HepG2 (cell line): Measurements from ENCODE around the gene PAN2. TPM values are rescaled to one million over a fixed set of nuclear protein-coding genes. Genes with fewer than 3 reads are reported as not detected.

Experiments used
- CBFB ChIP-seq: sonication (generic); formaldehyde crosslinking; IDR thresholded peaks from 2 replicates; pipeline ENCODE4 v1.4.0; 2020; ENCODE audit warnings: missing genetic modification reagents
- DDIT3 ChIP-seq: sonication (generic); formaldehyde crosslinking; IDR thresholded peaks from 2 replicates; pipeline ENCODE4 v1.4.0; 2020; ENCODE audit warnings: mild to moderate bottlenecking, missing genetic modification reagents
- ISX ChIP-seq: sonication (generic); formaldehyde crosslinking; conservative IDR thresholded peaks from 2 replicates; pipeline ENCODE4 v1.5.0; 2020; ENCODE audit warnings: missing genetic modification reagents
- JDP2 ChIP-seq: sonication (generic); formaldehyde crosslinking; IDR thresholded peaks from 2 replicates; pipeline ENCODE4 v1.8.1; 2022; ENCODE audit warnings: missing genetic modification reagents, borderline replicate concordance
- ZKSCAN8 ChIP-seq: IDR thresholded peaks from 2 replicates; pipeline ENCODE4 v1.6.1; 2016; ENCODE audit warnings: borderline replicate concordance, missing genetic modification reagents, missing compliant biosample characterization
- ZNF407 ChIP-seq: sonication (generic); formaldehyde crosslinking; IDR thresholded peaks from one replicate; pipeline ENCODE4 v1.5.1; 2020; ENCODE audit warnings: mild to moderate bottlenecking, missing genetic modification reagents; ENCODE audit errors: not compliant biosample characterization
- polyA plus RNA-seq, 8 experiments: library from polyadenylated mRNA; depleted of rRNA in 3 of 8; stranded (reverse) in 7 of 8; unstranded in 1 of 8; fragments of >200 nt; fragmentation: Illumina TruSeq in 4 of 8; extraction: Trizol in 4 of 8; gene quantifications; 2 replicates each; pipeline versions ENCODE4 v1.2.1 to v1.2.3, GENCODE V29; 2011 to 2016; ENCODE audit warnings: low read depth in 4 of 8, missing spikeins in 1 of 8, mixed read lengths in 1 of 8; ENCODE audit not compliant: insufficient read depth in 1 of 8
- total RNA-seq, 5 experiments: library from RNA; depleted of rRNA; stranded (reverse); fragments of >200 nt; fragmentation: Illumina TruSeq; extraction: Trizol; gene quantifications; 2 replicates each; pipeline ENCODE4 v1.2.3, GENCODE V29; 2016; ENCODE audit warnings: low read depth in 1 of 5
- TF ChIP-seq, protein P1 (sequence below): sonication (generic); formaldehyde crosslinking; conservative IDR thresholded peaks from 2 replicates; pipeline ENCODE4 v1.4.0; 2020; ENCODE audit warnings: missing genetic modification reagents
- TF ChIP-seq, protein P2 (sequence below): sonication (generic); formaldehyde crosslinking; IDR thresholded peaks from 2 replicates; pipeline ENCODE4 v1.5.1; 2020; ENCODE audit warnings: missing genetic modification reagents, mild to moderate bottlenecking, borderline replicate concordance
- TF ChIP-seq, protein P3 (sequence below): sonication (generic); formaldehyde crosslinking; IDR thresholded peaks from 2 replicates; pipeline ENCODE4 v1.4.0; 2020; ENCODE audit warnings: missing genetic modification reagents, borderline replicate concordance

PAN2 gene
- total and polyA plus RNA-seq, 2 of the 13 experiments (the other 11 are each of a cell fraction or from before 2014, with no cell fraction given): 27.2 to 61.1 TPM

DNA sequence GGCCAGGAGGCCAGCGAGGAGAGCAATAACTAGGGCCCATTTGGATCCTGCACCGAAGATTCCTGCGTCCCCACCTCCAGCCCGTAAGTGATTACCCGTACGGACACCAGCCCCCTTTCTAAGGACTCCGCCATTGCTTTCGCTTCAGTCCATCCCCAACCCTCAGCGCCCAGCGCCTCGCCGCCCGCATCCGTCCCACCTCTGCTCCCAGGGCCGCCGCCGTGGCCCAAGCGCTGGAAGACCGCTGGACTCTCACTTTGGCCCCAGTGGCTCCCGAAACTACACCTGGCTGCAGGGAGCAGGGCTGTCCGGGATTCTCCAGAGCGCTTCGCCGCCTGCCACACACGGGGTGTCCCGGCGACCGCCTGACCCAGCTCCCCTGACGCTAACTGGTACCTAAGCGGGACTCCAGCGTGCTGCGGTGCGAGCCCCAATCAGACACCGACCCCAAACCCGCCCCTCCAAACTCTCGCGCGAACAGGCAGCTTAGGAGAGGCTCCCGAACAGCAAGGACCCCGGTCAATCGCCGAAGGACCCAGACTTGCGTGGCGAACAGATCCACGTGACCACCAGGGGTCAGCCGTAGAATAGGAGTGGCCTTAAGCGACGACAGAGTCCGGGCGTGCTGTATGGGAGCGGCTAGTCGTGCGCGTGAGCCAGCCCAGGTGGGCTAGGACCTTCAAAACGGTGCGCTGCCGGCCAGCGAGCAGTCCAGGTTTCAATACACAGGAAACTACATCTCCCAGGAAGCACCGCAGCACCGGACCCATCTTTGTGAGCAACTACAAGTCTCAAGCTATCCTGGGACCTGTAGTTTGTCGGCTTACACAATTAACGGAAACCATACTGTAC, 18.0 kb downstream of the PAN2 start, which contains the start of gene CNPY2 (continued):
- TF ChIP-seq, protein P1, sequence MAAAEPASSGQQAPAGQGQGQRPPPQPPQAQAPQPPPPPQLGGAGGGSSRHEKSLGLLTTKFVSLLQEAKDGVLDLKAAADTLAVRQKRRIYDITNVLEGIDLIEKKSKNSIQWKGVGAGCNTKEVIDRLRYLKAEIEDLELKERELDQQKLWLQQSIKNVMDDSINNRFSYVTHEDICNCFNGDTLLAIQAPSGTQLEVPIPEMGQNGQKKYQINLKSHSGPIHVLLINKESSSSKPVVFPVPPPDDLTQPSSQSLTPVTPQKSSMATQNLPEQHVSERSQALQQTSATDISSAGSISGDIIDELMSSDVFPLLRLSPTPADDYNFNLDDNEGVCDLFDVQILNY (CRISPR knock-in tag): no peak; the same call in 1 of the 2 replicates
- TF ChIP-seq DDIT3 (CRISPR knock-in tag): no peak
- TF ChIP-seq, protein P2, sequence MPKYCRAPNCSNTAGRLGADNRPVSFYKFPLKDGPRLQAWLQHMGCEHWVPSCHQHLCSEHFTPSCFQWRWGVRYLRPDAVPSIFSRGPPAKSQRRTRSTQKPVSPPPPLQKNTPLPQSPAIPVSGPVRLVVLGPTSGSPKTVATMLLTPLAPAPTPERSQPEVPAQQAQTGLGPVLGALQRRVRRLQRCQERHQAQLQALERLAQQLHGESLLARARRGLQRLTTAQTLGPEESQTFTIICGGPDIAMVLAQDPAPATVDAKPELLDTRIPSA (CRISPR knock-in tag): peak; percentile 80; the same call in 1 of the 2 replicates
- TF ChIP-seq ISX: 0 out of 2 replicates have a peak, but pooled peaks have one; percentile 78
- TF ChIP-seq, protein P3, sequence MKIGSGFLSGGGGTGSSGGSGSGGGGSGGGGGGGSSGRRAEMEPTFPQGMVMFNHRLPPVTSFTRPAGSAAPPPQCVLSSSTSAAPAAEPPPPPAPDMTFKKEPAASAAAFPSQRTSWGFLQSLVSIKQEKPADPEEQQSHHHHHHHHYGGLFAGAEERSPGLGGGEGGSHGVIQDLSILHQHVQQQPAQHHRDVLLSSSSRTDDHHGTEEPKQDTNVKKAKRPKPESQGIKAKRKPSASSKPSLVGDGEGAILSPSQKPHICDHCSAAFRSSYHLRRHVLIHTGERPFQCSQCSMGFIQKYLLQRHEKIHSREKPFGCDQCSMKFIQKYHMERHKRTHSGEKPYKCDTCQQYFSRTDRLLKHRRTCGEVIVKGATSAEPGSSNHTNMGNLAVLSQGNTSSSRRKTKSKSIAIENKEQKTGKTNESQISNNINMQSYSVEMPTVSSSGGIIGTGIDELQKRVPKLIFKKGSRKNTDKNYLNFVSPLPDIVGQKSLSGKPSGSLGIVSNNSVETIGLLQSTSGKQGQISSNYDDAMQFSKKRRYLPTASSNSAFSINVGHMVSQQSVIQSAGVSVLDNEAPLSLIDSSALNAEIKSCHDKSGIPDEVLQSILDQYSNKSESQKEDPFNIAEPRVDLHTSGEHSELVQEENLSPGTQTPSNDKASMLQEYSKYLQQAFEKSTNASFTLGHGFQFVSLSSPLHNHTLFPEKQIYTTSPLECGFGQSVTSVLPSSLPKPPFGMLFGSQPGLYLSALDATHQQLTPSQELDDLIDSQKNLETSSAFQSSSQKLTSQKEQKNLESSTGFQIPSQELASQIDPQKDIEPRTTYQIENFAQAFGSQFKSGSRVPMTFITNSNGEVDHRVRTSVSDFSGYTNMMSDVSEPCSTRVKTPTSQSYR (CRISPR knock-in tag): no peak
- no peak for TF ChIP-seq JDP2 (CRISPR knock-in tag)
- TF ChIP-seq ZKSCAN8: no peak
- peak; percentile 65 for TF ChIP-seq ZNF407 (CRISPR knock-in tag)
- TF ChIP-seq CBFB (CRISPR knock-in tag): peak; percentile 34; the same call in 1 of the 2 replicates
